CD8-positive, alpha-beta memory T cell (primary cell): ENCODE results near the gene EIF3I. TPM values are rescaled to one million over a fixed set of nuclear protein-coding genes. Genes with fewer than 3 reads are reported as not detected.

Source experiments
- CTCF ChIA-PET: fragments of 350-600 bp; sonication (Branson Sonifier 250); formaldehyde crosslinking; loops from one replicate; lab custom pipeline; 2021; ENCODE audit warnings: antibody characterized with exemption; lab: Charles Lee
- POLR2A ChIA-PET: fragments of 350-600 bp; sonication (Branson Sonifier 250); formaldehyde crosslinking; loops from one replicate; lab custom pipeline; 2021; ENCODE audit warnings: antibody characterized with exemption; lab: Charles Lee
- DNase-seq, 5 donors: peaks; one replicate each; pipeline versions ENCODE4 v3.0.0 to v3.0.0-alpha.2; 2020 to 2022; ENCODE audit warnings: mixed read lengths in 1 of 5
- H3K27ac ChIP-seq: one replicate; pipeline ENCODE4 v1.7.0; 2013; ENCODE audit warnings: low read depth, mild to moderate bottlenecking, low read length, moderate library complexity
- H3K27me3 ChIP-seq: 2 replicates; pipeline ENCODE4 v1.7.0; 2013; ENCODE audit warnings: low read length, mild to moderate bottlenecking; ENCODE audit not compliant: insufficient read depth, poor library complexity, severe bottlenecking
- H3K36me3 ChIP-seq: 2 replicates; pipeline ENCODE4 v1.7.0; 2013; ENCODE audit warnings: mild to moderate bottlenecking, low read length, moderate library complexity; ENCODE audit not compliant: insufficient read depth
- H3K4me1 ChIP-seq: 2 replicates; pipeline ENCODE4 v1.7.0; 2013; ENCODE audit warnings: mild to moderate bottlenecking, low read length, moderate library complexity; ENCODE audit not compliant: insufficient read depth
- H3K4me3 ChIP-seq: 2 replicates; pipeline ENCODE4 v1.7.0; 2013; ENCODE audit warnings: mild to moderate bottlenecking, low read length
- H3K9me3 ChIP-seq: 2 replicates; pipeline ENCODE4 v1.7.0; 2013; ENCODE audit warnings: mild to moderate bottlenecking, low read length
- H3K27ac Mint-ChIP-seq, 8 donors: one replicate each; pipeline ENCODE4 v1.8.0; 2020 to 2021; ENCODE audit warnings: mixed read lengths in 8 of 8, mild to moderate bottlenecking in 6 of 8, inconsistent platforms in 3 of 8, moderate library complexity in 3 of 8
- H3K27me3 Mint-ChIP-seq, 2 donors: one replicate each; pipeline ENCODE4 v1.8.0; 2020 to 2021; ENCODE audit warnings: mixed read lengths in 2 of 2, mild to moderate bottlenecking in 1 of 2, moderate library complexity in 1 of 2
- H3K36me3 Mint-ChIP-seq, 3 donors: one replicate each; pipeline ENCODE4 v1.8.0; 2020 to 2021; ENCODE audit warnings: mixed read lengths in 3 of 3, inconsistent platforms in 1 of 3, mild to moderate bottlenecking in 1 of 3
- H3K4me1 Mint-ChIP-seq, 3 donors: one replicate each; pipeline ENCODE4 v1.8.0; 2020 to 2021; ENCODE audit warnings: mixed read lengths in 3 of 3, inconsistent platforms in 1 of 3, mild to moderate bottlenecking in 1 of 3
- H3K4me3 Mint-ChIP-seq, 7 donors: one replicate each; pipeline ENCODE4 v1.8.0; 2020 to 2021; ENCODE audit warnings: mixed read lengths in 7 of 7, mild to moderate bottlenecking in 6 of 7, moderate library complexity in 4 of 7, inconsistent platforms in 2 of 7
- H3K9me3 Mint-ChIP-seq, 5 donors: one replicate each; pipeline ENCODE4 v1.8.0; 2020 to 2022; ENCODE audit warnings: mixed read lengths in 5 of 5, mild to moderate bottlenecking in 3 of 5, moderate library complexity in 2 of 5, inconsistent platforms in 1 of 5
- polyA plus RNA-seq: library from polyadenylated mRNA; unstranded; fragments of 300-500 nt; fragmentation: Illumina TruSeq; gene quantifications from one replicate; pipeline ENCODE4 v1.2.3, GENCODE V29; 2021
- total RNA-seq, 2 experiments: library from RNA; stranded (reverse); gene quantifications; one replicate each; pipeline ENCODE4 v1.2.3, GENCODE V29; 2021

The EIF3I gene
- total and polyA plus RNA-seq, 3 experiments from 2014 or later = 173 to 390 (median 381) TPM

DNA sequence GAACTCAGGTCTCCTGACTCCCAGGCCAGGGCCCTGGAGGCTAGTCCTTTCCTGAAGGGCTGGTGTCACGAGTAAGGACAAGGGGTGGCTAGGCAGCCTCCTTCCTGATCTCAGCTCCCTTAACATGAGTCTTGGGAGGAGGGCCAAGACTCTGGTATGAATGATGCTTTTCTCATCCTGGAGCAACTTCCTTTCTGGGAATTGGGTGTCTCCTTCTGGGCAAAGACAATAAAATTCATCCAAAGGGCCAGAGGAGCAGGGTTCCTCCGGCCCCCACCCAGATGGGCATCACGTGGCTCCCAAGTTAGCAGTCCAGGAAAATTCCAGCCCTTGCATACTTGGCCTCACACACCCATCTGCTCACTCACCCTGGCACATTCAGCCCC is 24.7 kb downstream of the EIF3I start, which contains the start of gene FAM167B:
TSS of gene FAM167B (plus strand) at position 335 of the 386 bp plus-strand sequence. CDS start 200 bp downstream, outside the sequence.
- H3K27ac Mint-ChIP-seq = peak within 1 kb of the TSS; percentile 72 to 100 (median 96)

DNA sequence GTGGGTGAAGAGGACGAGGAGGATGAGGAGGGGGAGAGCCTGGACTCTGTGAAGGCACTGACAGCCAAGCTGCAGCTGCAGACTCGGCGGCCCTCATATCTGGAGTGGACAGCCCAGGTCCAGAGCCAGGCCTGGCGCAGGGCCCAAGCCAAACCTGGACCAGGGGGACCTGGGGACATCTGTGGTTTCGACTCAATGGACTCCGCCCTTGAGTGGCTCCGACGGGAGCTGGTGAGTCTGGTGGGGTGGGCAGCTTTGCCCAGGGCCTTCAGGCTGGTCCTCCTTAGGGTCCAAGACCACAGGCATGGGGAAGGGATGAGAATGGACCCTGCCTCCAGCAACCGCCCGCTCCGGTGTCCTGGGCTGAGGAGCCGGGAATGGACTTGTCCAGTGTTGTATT is 25.2 kb downstream of the EIF3I start:
- CTCF ChIA-PET = interaction anchor here (0.9 to 13.4 kb wide), 17 partner anchors 9 to 108 kb away, joined by 3 to 181 read pairs (median 6); partner anchors contain the start of genes HDAC1 and IQCC
- Histone ChIP-seq H3K36me3 (no peaks in the 10 kb centered on the region), H3K27me3 (no peaks in the 10 kb centered on the region), H3K4me1 (peaks cover 48% of the 10 kb centered on the region), H3K27ac (no peak overlapping the region), H3K4me3 (peak overlapping the region; percentile 60), H3K9me3 (no peaks in the 10 kb centered on the region)
- Mint-ChIP-seq H3K9me3 (no peaks in the 10 kb centered on the region), H3K4me1 (peaks cover 32 to 52% (median 37%) of the 10 kb centered on the region in 3 donors), H3K36me3 (peaks cover under 1 to 20% (median 5%) of the 10 kb centered on the region in 3 donors), H3K27ac (peak overlapping the region; percentile 72 to 100 (median 96)), H3K4me3 (peak overlapping the region in 4 of 7 donors; percentile 50 to 81 (median 74)), H3K27me3 (peaks cover 0 to 4% of the 10 kb centered on the region in 2 donors)
- POLR2A ChIA-PET = interaction anchor here (1.8 to 2.3 kb wide), 2 partner anchors 26 to 44 kb away, joined by 11 to 14 read pairs; partner anchors contain the start of gene HDAC1
- no peak for DNase-seq

More for the DNA sequence above, 24.7 kb downstream of the EIF3I start, which contains the start of gene FAM167B:
- H3K9me3 ChIP-seq = no peaks in the 10 kb centered on the region
- H3K36me3 ChIP-seq = no peaks in the 10 kb centered on the region
- Mint-ChIP-seq H3K27me3 (peaks cover 0 to 4% of the 10 kb centered on the region in 2 donors), H3K36me3 (peaks cover 0 to 14% (median 3%) of the 10 kb centered on the region in 3 donors), H3K4me3 (peak within 1 kb of the TSS; percentile 50 to 86 (median 75)), H3K4me1 (peaks cover 36 to 57% (median 38%) of the 10 kb centered on the region in 3 donors), H3K9me3 (no peaks in the 10 kb centered on the region)
- H3K4me3 ChIP-seq = peak within 1 kb of the TSS; percentile 60
- H3K27me3 ChIP-seq = no peaks in the 10 kb centered on the region
- no peak for DNase-seq
- H3K27ac ChIP-seq = no peak within 1 kb of the TSS
- ChIA-PET CTCF (interaction anchor here (0.8 to 13.4 kb wide), 6 partner anchors 9 to 75 kb away, joined by 3 to 181 read pairs (median 46); partner anchors contain the start of gene HDAC1), POLR2A (interaction anchor here (0.6 to 2.3 kb wide), 3 partner anchors 17 to 27 kb away, joined by 3 to 11 read pairs (median 3); no protein-coding TSS in a partner anchor)
- peaks cover 52% of the 10 kb centered on the region for H3K4me1 ChIP-seq

DNA sequence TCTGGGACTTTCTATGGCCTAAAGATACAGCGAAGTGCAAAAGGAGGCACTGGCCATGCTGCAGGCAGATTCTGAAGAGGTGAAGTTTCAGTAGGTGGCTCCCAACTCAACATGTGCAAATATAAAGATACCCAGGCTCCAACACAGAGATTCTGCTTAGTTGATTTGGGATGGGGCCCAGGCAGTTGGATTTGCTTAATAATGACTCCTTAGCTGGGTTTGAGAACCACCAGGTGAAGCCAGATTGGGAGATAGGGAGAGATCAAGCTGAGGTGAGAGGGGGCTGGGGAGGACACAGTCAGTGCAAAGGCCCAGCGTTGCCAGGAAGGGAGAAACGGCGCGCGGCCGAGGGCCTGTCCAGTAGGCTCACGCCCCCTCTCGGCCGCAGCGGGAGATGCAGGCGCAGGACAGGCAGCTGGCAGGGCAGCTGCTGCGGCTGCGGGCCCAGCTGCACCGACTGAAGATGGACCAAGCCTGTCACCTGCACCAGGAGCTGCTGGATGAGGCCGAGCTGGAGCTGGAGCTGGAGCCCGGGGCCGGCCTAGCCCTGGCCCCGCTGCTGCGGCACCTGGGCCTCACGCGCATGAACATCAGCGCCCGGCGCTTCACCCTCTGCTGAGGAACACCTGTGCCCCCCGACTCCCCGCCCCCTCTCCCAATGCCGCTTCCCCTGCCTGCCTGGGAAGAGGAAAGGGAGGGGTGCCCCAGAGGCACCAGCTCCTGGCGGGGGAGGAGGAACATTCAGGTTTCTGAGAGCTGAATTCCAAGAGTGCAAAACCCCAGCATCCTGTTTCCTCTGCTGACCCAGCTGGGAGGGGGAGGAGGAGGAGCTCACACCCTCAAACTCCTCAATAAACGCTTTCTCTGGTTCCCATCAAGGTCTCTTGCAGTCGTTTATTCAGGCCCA is 26.0 kb downstream of the EIF3I start:
- peaks cover 4 to 27% (median 10%) of the 10 kb centered on the region in 3 donors for H3K36me3 Mint-ChIP-seq
- Histone ChIP-seq H3K27ac (no peak overlapping the region), H3K27me3 (no peaks in the 10 kb centered on the region), H3K4me1 (peaks cover 48% of the 10 kb centered on the region), H3K9me3 (no peaks in the 10 kb centered on the region), H3K4me3 (peak overlapping the region; percentile 60), H3K36me3 (no peaks in the 10 kb centered on the region)
- DNase-seq = peak; percentile 65 to 84 (median 68)
- ChIA-PET CTCF (interaction anchor here (0.6 to 13.4 kb wide), 39 partner anchors 10 to 191 kb away, joined by 3 to 181 read pairs (median 5); partner anchors contain the start of genes BSDC1, CCDC28B, EIF3I and HDAC1), POLR2A (interaction anchor here (0.6 to 2.5 kb wide), 13 partner anchors 8 to 88 kb away, joined by 3 to 17 read pairs (median 4); partner anchors contain the start of genes HDAC1, MARCKSL1 and TXLNA)
- H3K9me3 Mint-ChIP-seq = no peaks in the 10 kb centered on the region
- peak overlapping the region; percentile 72 to 100 (median 98) for H3K27ac Mint-ChIP-seq
- H3K4me3 Mint-ChIP-seq = peak overlapping the region; percentile 62 to 99 (median 85)
- H3K4me1 Mint-ChIP-seq = peaks cover 36 to 48% (median 40%) of the 10 kb centered on the region in 3 donors
- H3K27me3 Mint-ChIP-seq = peaks cover 0 to 4% of the 10 kb centered on the region in 2 donors

DNA sequence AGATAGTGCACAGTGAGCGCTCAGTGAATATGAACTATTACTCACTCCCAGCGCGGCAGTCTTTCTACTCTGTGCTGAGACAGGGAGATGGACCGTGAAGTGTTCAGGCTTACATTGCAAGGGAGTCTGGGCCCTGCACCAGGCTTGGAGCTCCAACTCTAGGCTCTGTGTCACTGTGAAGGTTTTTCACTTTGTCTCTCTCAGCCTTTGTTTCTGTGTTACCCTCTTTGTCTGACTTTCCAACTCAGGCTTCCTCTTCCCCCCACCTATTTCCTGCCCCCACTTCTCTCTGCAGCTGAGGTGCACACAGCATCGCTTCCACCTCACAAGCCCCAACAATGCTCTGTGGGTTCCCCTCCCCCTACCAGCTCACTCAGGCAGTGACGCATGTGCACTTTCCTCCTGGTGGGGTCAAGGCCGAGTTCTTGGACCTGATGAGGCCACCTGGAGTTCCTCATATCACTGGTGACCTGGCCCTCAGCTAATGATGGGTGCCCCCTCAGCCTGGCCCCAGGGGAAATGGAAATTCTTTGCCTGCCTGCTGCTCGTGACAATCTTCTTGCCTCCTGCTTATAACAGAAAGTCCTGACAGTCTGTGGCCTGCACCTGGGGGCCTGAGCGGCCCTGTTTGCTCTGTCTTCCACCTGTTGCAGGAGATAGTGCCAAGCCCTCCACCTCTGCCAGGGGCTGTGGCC is 27.8 kb downstream of the EIF3I start:
- H3K36me3 ChIP-seq = no peaks in the 10 kb centered on the region
- peak overlapping the region; percentile 92 to 100 (median 98) for H3K4me3 Mint-ChIP-seq
- POLR2A ChIA-PET = interaction anchor here (0.6 to 3.1 kb wide), 16 partner anchors 9 to 312 kb away, joined by 3 to 31 read pairs (median 6); partner anchors contain the start of genes BSDC1, HDAC1, KPNA6 and MARCKSL1
- H3K27me3 Mint-ChIP-seq = peaks cover 0 to 4% of the 10 kb centered on the region in 2 donors
- peaks cover 9 to 39% (median 12%) of the 10 kb centered on the region in 3 donors for H3K36me3 Mint-ChIP-seq
- H3K9me3 Mint-ChIP-seq = no peaks in the 10 kb centered on the region
- CTCF ChIA-PET = interaction anchor here (0.8 to 13.4 kb wide), 14 partner anchors 12 to 101 kb away, joined by 3 to 181 read pairs (median 6); partner anchors contain the start of gene HDAC1
- H3K27ac ChIP-seq = peak overlapping the region; percentile 85
- H3K4me1 ChIP-seq = peaks cover 49% of the 10 kb centered on the region
- peaks cover 44 to 59% (median 45%) of the 10 kb centered on the region in 3 donors for H3K4me1 Mint-ChIP-seq
- no peaks in the 10 kb centered on the region for H3K9me3 ChIP-seq
- peak overlapping the region; percentile 96 to 100 (median 99) for H3K27ac Mint-ChIP-seq
- peak overlapping the region; percentile 91 for H3K4me3 ChIP-seq
- no peaks in the 10 kb centered on the region for H3K27me3 ChIP-seq
- DNase-seq = peak; percentile 73 to 92 (median 89)

DNA sequence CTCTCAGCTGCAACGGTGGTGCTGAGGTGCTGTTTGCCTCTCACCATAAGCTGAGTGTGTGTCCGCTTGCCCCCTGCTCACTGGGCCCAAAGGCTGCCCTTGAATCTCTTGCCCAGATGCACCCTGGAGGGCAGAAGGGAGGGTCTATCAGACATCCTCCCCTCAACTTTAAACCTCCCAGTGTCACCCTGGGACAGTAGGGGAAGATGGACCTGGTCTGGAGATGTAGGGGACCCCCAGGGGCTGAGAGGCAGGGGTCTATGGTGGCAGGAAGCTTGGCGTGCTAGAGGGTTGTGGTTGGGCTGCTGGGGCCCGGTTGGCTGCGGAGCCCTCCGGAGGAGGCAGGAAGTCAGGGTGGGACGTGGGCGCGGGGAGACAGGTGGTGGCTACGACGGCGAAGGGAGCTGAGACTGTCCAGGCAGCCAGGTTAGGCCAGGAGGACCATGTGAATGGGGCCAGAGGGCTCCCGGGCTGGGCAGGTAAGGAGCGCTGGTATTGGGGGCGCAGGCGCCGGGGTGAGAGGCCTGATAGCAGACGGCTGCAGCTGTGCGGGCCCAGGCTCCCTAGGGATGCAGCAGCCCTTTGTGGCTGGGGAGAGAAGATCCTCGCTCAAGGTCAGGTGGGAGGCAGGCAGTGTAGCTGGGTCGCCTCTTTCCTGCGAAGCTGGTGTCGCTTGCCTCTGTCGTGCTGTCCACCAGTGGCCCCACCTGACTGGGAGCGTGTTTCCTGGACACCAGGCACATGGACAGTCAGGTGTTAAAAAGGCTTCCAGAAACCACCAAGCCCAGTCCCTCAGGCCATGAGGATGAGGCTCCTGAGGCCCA is 28.9 kb downstream of the EIF3I start, which contains the start of gene LCK:
TSS of gene LCK (plus strand) at position 373 of the 824 bp plus-strand sequence. CDS start 23,065 bp downstream, outside the sequence.
- H3K36me3 ChIP-seq = no peaks in the 10 kb centered on the region
- H3K4me1 Mint-ChIP-seq = peaks cover 52 to 69% (median 53%) of the 10 kb centered on the region in 3 donors
- no peaks in the 10 kb centered on the region for H3K9me3 ChIP-seq
- H3K4me1 ChIP-seq = peaks cover 53% of the 10 kb centered on the region
- peak within 1 kb of the TSS; percentile 92 to 100 (median 98) for H3K4me3 Mint-ChIP-seq
- H3K36me3 Mint-ChIP-seq = peaks cover 9 to 45% (median 12%) of the 10 kb centered on the region in 3 donors
- ChIA-PET POLR2A (interaction anchor here (0.6 to 3.1 kb wide), 11 partner anchors 9 to 325 kb away, joined by 3 to 31 read pairs (median 5); partner anchors contain the start of genes HDAC1 and KPNA6), CTCF (interaction anchor here (0.8 to 13.4 kb wide), 8 partner anchors 13 to 112 kb away, joined by 3 to 181 read pairs (median 14); partner anchors contain the start of gene HDAC1)
- peak within 1 kb of the TSS; percentile 85 for H3K27ac ChIP-seq
- H3K9me3 Mint-ChIP-seq = no peaks in the 10 kb centered on the region
- H3K27ac Mint-ChIP-seq = peak within 1 kb of the TSS; percentile 96 to 100 (median 99)
- peaks cover 0 to 4% of the 10 kb centered on the region in 2 donors for H3K27me3 Mint-ChIP-seq
- peak within 1 kb of the TSS; percentile 91 for H3K4me3 ChIP-seq
- DNase-seq = peak in 4 of 5 donors; percentile 50 to 76 (median 70)
- no peaks in the 10 kb centered on the region for H3K27me3 ChIP-seq
